ENCODE data around the gene TRPM4.

- TF ChIP-seq CTCF (optimal IDR thresholded peaks at IDR 0.05 in 1 of 3, IDR thresholded peaks at IDR 0.05 in 1 of 3, conservative IDR thresholded peaks at IDR 0.05 in 1 of 3; ENCODE audit: extremely low read depth in 1 of 3, insufficient read depth in 2 of 3, low read length in 3 of 3) (no peak), EZH2 (IDR thresholded peaks at IDR 0.05; ENCODE audit: low read length) (no peak)
These were observed 39.1 kb downstream of the TRPM4 start for GRCh38 chr19:49196527-49197240.
